Testis (tissue), 2 donors: ENCODE data around the gene MGAT4C.

ENCODE experiments used
- POLR2A ChIP-seq: fragments of 450-650 bp; IDR thresholded peaks from one replicate; pipeline ENCODE4 v1.6.1; 2017; ENCODE audit warnings: antibody characterized with exemption, mild to moderate bottlenecking, moderate library complexity
- TF ChIP-seq, protein P1 (sequence below), 3 experiments: fragments of 450-650 bp in 2 of 3; fragments of 200-600 bp in 1 of 3; sonication (generic) in 1 of 3; IDR thresholded peaks; one replicate each; pipeline ENCODE4 v1.5.1; 2016 to 2019; ENCODE audit warnings: antibody characterized with exemption in 3 of 3, mild to moderate bottlenecking in 2 of 3, moderate library complexity in 1 of 3

DNA sequence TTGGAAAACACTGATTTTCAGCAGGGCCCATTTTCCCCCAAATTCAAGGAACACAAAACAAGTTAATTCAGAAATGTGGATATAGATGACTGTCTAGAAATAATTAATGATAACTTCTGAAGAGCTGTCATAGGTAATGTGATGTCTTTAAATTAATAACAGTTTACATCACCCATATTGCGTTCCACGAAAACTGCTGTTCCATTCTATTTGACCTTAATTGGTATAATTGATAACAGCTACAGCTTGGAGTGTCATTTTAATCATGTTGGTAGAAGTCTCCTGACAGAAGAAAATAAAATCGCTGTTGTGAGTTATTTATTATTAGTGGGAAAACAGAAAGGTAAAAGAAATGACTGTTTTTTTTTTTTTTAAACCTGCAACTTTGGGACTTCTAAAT lies 36.3 kb upstream of the MGAT4C start:
- no peak for TF ChIP-seq POLR2A
- TF ChIP-seq, protein P1, sequence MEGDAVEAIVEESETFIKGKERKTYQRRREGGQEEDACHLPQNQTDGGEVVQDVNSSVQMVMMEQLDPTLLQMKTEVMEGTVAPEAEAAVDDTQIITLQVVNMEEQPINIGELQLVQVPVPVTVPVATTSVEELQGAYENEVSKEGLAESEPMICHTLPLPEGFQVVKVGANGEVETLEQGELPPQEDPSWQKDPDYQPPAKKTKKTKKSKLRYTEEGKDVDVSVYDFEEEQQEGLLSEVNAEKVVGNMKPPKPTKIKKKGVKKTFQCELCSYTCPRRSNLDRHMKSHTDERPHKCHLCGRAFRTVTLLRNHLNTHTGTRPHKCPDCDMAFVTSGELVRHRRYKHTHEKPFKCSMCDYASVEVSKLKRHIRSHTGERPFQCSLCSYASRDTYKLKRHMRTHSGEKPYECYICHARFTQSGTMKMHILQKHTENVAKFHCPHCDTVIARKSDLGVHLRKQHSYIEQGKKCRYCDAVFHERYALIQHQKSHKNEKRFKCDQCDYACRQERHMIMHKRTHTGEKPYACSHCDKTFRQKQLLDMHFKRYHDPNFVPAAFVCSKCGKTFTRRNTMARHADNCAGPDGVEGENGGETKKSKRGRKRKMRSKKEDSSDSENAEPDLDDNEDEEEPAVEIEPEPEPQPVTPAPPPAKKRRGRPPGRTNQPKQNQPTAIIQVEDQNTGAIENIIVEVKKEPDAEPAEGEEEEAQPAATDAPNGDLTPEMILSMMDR (IDR thresholded peaks at IDR 0.05), result no peak
